Activated gamma-delta T cell (primary cell): ENCODE measurements around the gene UBA52.
A peak's percentile ranks its signal among the peaks of the same experiment; 100 is the strongest.
"Not testable (repeated sequence)": the region's sequence is repeated elsewhere in the genome, so short reads cannot be mapped to it uniquely, and the experiment has no call there.

Source experiments
- DNase-seq: peaks from one replicate; lab custom pipeline; 2025; lab: John Stamatoyannopoulos, UW

The UBA52 gene

DNA sequence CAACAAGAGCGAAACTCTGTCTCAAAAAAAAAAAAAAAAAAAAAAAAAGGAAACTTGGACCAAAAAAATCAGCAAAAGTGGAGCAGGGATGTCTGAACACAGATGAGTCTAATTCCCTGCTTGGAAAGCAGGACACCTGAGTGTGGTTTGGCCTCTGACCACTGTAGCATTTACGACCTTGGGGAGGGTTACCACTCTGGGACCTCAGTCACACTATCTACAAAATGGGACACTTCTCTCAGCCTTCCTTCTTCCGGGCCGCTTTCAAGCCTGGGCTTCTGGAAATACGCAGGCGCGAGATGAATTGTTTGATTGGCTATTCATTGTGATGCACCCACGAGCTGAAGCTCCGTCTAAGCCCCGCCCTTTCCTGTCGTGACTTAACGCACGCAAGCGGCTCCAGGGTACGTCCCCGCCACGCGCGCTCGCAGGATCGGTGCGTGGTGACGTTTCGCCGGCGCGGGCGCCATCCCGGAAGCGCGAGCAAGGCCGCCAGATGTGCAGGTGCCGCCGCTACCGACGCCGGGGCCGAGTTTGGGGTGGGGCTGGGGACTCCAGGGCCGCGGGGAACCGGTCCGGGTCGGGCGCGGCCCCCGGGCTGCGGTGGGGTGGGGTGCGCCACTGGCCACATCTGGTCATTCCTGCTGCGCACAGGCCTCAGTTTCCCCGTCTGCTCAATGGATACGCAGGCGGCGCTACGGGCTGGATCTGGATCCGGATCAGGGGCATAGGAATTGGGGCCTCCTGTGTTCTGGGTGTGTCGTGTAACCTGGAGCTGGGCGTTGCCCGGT, 14.1 kb upstream of the UBA52 start, which contains the start of gene KXD1:
Gene KXD1 (plus strand): TSS at position 460 of the 791 bp plus-strand sequence. CDS start 4,187 bp downstream, outside the sequence.
- DNase-seq = peak; percentile 91

DNA sequence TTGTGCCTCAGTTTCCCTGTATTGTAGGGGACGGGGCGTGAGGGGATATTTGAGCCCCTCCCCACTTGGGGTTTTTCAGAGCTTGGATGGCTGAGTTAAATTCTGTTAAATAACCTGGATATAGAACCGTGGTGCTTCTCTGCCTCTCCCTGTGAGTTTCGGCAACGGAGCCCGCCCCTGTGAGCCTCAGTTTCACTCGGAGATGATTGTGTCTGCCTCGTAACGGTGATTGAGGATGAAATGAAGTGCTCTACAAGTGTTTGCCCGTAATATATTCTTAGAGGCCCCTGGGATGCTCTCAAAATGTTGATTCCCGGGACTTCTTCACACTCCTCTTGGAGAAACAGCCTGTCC, 13.5 kb upstream of the UBA52 start:
- DNase-seq = no peak

DNA sequence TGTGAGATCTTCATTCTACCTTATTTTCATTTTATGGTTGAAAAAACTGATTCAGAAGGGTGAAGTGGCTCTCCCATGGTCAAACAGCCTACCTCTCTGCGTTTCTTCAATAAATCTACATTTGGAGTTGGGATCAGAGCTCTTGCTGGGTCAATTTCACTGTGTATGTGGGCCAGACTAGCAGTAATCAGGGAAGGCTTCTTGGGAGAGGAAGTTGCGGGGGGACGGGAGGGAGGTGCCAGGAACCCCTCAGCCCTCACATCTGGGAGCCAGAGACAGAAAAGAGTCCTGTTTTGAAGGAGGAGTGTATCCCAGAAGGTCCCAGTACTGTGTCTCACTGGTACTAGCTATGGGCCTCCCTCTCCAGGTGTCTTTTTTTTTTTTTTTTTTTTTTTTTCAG, 13.1 kb upstream of the UBA52 start:
- DNase-seq = no peak

DNA sequence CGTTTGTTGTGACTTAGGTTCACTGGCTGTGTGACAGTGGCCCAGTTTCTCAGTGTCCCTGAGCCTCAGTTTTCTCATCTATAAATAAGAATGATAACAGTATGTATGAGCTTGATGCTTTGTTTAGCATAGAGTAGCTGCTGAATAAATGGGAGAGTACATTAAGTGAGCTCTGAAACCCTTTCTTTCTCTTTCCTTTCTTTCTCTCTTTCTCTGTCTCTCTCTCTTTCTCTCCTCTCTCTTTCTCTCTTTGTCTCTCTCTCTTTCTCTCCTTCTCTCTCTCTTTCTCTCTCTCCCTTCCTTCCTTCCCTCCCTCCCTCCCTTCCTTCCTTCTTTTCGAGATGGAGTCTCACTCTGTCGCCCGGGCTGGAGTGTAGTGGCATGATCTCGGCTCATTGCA, 12.0 kb upstream of the UBA52 start:
- DNase-seq = no peak

DNA sequence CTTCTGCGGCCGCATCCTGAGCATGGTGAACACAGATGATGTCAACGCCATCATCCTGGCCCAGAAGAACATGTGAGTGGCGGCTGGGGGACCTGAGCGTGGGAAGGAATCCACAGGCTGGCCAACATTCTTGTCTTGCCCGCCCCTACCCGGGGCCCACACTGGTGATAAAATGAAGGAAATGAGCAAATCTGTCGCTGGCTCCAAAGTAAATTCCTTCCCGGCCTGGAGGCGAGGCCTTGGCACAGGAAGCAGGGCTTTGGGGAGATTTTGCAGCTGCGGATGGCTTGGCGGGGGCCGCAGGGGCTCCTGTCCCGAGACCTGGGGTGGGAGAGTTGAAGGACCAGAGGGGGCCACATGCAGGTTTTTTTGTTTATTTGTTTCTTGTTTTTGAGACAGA, 9.6 kb upstream of the UBA52 start:
- no peak for DNase-seq

DNA sequence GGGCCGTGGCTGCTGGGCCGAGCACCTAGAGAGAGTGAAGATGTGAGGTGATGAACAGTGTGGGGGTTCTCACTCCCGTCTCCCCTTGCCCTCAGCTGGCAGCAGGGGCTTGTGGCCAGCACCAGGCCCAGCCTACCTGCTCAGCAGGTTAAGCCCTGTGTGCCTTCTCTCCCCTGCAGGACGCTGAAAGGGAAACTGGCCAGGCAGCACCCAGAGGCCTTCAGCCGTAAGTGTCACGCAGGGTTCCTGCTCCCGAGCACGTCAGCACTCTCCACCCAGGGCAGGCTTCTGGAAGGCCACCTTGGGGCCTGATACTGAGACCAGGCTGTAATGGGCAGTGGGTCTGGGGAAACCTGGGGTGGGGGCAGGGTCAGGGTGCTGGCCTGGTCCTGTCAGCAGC, 4.7 kb upstream of the UBA52 start:
- no peak for DNase-seq

DNA sequence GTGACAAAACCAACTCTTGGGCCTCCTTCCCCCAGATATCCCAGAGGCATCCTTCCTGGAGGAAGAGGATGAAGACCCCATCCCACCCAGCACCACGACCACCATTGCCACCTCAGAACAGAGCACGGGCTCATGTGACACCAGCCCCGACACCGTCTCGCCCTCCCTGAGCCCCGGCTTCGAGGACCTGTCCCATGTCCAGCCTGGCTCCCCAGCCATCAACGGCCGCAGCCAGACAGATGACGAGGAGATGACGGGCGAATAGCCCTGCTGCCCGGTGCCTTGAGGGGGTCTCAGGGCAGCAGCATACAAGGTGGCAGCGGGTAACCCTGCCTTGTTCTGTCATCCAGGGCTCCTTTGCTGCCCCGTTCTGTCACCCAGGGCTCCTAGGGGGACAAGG, 3.3 kb upstream of the UBA52 start:
- no peak for DNase-seq

DNA sequence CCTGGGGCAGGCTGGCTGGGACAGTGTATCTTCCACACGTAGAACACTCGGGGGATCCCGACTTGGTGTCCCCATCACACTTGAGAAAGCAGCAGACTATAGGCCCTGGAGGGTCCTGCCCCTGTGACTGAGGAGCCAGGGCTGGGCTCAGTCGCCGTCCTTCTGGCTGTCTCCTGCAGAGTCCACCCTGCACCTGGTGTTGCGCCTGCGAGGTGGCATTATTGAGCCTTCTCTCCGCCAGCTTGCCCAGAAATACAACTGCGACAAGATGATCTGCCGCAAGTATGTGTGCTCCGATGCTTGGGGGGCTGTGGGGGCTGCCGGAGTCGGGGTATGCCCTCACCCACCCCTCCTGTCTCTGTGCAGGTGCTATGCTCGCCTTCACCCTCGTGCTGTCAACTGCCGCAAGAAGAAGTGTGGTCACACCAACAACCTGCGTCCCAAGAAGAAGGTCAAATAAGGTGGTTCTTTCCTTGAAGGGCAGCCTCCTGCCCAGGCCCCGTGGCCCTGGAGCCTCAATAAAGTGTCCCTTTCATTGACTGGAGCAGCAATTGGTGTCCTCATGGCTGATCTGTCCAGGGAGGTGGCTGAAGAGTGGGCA, 3.1 kb downstream of the UBA52 start:
- no peak for DNase-seq

DNA sequence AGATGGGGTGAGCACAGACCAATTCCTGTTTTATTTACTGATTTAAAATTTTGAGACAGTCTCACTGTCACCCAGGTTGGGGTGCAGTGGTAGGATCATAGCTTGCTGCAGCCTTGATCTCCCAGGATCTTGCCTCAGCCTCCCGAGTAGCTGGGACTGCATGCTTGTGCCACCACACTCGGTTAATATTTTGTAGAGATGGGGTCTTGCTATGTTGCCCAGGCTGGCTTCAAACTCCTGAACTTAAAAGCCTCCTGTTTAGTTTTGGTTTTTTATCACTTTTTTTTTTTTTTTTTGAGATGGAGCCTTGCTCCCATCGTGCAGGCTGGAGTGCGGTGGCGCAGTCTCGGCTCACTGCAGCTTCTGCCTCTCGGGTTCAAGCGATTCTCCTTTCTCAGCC, 4.7 kb downstream of the UBA52 start:
- no peak for DNase-seq

DNA sequence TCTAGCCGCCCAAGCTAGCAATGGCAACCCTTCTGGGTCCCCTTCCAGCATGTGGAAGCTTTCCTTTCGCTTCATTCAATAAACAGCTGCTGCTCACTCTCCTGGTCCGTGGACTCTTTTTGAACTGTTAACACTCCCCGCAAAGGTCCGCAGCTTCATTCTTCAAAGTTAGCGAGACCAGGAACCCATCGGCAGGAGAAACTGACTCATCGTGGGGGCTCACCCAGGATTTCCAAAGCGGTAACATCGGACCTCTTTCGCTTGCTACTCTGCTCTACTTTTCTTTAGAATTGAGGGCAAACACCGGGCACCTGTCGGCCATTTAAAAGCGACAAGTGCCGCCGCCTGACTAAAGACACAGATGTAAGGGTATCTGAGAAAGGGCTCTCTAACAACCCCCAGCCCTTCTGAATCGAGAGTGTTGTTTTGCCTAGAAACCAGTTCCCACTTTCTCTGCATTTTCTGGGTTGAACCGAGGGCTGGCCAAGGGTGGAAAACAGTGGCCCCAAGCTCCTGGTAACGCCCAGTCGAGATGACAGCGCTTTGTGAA, 5.8 kb downstream of the UBA52 start:
- no peak for DNase-seq

DNA sequence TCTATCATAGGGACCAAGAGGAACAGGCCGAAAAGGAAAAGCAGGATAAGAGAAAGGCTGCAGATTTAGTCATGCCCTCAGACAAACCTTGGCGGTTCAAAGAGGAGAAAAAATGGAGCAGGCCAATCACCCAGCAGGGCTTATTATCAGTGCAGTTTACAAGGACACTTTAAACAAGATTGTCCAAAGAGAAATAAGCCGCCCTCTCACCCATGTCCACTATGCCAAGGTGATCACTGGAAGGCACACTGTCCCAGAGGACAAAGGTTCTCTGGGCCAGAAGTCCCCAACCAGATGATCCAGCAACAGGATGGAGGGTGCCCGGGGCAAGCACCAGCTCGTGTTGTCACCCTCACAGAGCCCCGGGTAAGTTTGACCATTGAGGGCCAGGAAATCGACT, 8.7 kb downstream of the UBA52 start:
- no peak for DNase-seq

DNA sequence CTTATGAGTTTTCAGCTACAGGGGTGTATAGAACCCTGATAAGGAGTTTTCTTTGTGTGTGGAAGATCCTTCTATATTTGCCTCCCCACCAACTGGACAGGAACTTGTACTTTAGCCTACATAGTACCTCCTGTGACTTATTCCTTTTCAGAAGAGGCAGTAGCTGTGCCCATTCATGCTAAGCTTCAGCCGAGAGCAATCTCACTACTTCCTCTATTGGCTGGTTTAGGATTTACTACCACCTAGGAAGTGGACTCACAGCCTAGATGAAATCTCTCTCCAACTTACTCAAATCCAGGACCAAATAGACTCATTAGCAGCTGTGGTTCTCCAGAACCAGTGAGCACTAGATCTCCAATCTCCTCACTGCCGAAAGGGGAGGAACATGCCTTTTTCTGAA, 14.6 kb downstream of the UBA52 start:
- DNase-seq = no peak

DNA sequence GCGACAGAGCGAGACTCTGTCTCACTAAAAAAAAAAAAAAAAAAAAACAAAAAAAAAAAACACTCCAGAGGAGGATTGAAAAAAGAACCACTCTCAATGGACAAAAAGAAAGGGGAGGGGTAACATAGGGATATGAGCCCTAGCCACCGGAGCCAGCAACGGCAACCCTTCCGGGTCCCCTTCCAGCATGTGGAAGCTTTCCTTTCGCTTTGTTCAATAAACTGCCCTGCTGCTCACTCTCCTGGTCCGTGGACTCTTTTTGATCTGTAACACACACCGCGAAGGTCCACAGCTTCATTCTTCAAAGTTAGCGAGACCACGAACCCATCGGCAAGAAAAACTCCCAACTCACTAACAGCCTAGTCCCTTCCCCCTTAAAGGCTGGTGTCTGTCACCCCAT, 15.9 kb downstream of the UBA52 start:
- DNase-seq = no peak

DNA sequence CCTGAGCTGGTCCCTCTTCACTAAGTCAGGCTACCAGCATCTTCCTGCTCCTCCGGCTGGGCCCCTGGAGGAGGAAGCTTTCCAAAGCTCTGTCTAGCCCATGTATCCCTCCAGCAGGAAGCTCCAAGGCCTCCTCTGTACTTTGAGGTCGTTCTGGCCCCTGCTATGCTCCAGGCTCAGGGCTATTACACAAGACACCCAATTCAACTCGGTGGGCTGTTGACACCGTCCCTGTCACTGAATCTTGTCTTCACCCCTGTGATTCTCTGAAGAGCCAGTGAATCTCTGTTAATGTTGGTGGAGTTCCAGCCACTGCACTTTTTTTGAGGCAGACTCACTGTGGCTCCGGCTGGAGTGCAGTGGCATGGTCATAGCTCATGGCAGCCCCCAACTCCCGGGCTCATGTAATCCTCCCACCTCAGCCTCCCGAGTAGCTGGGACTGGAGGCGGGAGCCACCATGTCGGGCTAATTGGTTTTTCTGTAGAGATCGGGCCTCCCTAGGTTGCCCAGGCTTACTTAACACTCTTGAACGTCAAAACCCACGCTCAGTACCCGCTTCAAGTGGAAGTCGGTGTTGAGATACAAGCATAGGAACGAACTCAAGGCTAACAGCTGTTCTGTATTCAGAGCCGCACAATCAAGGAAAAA, 16.4 kb downstream of the UBA52 start:
- no peak for DNase-seq

DNA sequence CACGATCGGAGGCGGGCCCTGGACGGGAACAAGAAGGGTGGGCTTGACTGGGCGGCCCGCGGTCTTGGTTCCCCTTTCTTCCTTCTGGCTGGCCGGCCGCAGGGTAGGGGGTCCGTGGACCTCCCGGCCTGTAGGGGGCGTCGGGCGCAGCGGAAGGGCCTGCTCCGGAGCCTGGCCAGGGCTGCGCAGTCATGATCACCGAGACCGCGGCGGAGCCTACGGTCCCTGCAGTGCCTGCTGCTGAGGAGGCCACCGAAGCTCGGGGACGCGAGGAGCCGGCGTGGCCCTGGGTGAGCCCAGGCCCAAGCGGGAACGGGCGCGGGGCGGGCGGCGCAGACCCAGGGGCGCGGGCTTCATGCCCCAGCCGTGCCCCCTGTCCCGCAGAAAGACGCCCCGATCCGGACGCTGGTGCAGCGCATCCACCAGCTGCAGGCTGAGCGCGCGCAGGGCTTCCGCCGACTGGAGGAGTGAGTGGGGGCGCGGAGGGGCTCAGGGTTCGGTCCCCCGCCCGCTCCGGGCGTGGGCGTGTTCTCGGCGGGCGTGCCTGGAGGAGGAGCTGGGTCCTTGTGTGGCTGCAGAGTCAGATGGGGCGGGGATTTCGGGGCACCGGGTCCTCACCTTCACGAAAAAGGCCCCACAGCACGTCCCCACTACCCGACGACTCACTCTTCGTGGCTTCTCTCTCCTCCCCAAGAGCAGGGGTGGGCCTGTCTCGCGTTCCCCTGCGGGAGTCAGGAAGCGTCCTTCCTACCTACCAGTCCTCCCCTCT, 17.1 kb downstream of the UBA52 start, which contains the start of gene REX1BD:
Gene REX1BD (plus strand): TSS at position 188 of the 769 bp plus-strand sequence. CDS start 4 bp downstream, at position 192.
- peak; percentile 80 for DNase-seq

DNA sequence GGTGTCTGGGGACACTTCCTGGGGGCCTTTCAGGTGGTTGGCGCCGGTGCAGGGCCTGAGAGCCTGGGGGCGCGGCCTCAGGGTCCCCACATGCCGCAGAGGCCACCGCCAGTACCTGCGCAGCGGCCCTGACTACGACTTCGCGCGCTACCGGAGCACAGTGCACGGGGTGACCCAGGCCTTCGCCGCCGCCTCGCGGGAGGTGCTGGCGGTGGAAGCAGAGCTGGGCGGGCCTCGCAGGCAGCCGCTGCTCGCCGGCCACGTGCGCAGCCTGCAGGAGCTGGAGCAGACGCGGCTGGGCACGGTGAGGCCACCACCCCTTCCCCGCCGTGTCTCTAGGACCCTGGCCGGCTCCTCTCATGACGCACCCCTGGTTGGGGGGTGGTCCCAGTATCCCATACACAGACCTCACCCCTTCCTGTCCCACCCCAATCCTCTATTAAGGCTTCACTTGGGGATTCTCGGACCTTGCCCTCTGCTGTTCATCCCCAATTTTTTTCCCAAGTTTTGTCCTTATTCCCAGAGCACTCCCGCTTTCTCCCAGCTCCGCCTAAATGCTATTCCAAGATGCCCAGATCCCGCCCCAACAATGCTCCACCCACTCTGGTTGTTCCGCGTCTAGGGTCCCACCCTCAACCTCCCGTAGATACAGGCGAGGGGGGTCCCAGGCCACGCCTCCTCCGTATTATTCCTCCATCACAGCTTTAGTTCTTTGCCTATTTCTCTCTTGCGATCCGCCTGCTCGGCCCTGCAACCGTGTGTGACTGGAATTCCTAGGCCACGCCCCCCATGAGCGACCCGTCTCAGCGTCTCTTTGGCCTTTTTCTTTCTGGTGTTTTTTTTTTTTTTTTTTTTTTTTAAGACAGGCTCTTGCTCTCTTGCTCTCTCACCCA, 18.0 kb downstream of the UBA52 start:
- peak; percentile 69 for DNase-seq

DNA sequence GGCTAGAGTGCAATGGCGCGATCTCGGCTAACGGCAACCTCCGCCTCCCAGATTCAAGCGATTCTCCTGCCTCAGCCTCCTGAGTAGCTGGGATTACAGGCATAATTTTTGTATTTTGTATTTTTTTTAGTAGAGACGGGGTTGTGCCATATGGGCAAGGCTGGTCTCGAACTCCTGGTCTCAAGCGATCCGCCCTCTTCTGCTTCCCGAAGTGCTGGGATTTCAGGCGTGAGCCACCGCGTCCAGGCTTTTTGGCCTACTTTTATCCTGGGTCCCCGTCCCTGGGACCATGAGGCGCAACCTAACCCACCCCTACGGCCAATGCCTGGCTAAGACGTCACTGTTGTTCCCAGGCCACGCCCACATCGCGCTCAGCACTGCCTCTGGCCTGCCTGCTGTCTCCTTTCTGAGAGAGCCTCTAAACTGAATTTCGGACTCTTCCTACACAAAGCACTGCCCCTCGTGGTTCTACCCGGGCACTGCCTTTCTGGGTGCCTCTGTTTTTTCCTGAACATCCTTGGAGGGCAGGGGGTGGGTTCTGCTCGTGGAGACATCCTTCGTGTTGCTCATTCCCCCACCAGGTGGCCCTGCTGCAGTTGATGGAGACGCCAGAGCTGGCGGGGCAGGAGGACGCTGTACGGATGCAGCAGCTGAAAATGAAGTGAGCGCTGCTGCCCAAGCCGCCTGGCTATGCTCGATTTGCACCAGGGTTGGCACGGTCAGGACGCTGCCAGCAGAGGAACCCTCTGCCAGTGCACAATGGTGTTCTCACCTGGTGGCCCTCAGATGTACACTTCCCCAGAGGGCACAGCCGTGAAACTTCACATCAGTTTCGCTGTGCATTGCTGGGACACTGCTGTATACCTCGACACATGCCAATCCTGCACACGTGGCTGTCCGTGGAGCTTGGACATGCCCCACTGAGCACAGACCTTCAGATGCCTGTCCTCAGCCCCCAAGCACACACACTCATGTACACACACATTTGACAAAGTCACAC, 18.9 kb downstream of the UBA52 start:
- DNase-seq = no peak

DNA sequence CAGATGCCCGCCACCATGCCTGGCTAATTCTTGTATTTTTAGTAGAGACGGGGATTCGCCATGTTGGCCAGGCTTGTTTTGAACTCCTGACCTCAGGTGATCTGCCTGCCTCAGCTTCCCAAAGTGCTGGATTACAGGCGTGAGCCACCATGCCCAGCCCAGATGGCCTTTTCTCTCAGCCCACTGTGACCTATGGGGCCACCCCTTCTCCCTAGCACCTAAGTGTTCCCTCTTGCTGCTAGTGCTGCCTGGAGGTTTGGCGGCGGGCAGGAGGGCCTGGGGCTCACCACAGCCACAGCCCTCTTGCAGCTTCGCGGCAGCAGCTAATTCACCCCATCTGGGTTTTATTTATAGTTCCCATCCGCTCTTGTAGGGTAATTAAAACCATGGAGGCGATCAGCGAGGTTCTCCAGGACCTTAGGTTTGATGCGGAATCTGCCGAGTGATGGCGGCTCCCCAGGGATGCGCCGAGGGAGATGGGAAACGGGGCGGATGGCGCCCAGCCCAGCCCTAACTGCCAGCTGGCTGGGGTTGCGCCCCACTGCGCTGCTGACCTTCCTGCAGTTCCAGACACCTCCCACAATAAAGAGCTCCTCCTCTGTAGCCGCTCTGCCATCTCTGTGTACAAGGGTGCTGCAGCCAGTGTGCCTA, 20.2 kb downstream of the UBA52 start:
- no peak for DNase-seq

DNA sequence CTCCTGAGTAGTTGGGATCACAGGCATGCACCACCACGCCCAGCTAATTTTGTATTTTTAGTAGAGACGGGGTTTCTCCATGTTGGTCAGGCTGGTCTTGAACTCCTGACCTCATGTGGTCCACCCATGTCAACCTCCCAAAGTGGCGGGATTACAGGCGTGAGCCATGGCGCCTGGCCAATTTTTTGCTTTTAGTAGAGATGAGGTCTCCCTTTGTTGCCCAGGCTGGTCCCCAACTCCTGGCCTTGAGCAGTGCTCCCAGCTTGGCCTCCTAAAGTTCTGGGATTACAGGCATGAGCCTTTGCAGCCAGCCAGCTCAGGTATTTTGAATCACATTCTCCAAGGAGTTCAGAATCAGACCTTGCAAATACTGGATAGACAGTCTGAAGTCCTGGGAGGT, 21.1 kb downstream of the UBA52 start:
- DNase-seq = not testable (repeated sequence)
